ENCODE data around the gene PRPS2.

DNA sequence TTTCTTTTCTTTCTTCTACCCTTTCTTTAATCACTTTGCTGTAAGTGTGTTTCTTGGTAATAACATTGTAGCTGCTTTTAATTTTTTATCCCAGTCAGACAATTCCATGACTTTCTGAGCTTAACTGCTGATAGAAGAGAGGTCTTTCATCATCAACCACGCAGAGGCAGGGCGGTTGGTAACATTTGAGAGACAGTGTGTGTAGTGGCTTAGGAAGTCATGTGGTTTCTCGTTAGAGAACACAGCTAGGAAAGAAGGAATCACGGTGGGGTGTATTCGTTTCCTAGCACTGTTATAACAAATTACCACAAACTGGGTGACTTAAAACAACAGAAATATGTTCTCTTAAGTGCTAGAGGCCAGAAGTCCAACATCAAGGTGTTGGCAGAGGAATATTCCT is 11.5 kb downstream of the PRPS2 start:
- TF ChIP-seq POLR2A (IDR thresholded peaks at IDR 0.05; ENCODE audit: low read length): no peak
- no peak for TF ChIP-seq GATA1 (IDR thresholded peaks at IDR 0.05; ENCODE audit: low read depth, low read length)

Data from erythroblast (primary cell).